HCT116 (cell line): ENCODE measurements around the gene AURKA.

Experiments
- ATF3 ChIP-seq: IDR thresholded peaks from 2 replicates; pipeline ENCODE4 v1.6.1; 2012
- CTCF ChIP-seq, 3 experiments: fragments of 200-600 bp in 1 of 3; sonication (generic) in 1 of 3; IDR thresholded peaks in 2 of 3; conservative IDR thresholded peaks in 1 of 3; 2 replicates each; pipeline ENCODE4 v1.5.1; 2012 to 2017; ENCODE audit warnings: low read depth in 2 of 3, low read length in 2 of 3, antibody characterized with exemption in 1 of 3, borderline replicate concordance in 1 of 3, control low read depth in 1 of 3, mild to moderate bottlenecking in 1 of 3, mixed read lengths in 1 of 3, mixed run types in 1 of 3, moderate library complexity in 1 of 3; ENCODE audit not compliant: insufficient read depth in 1 of 3
- EZH2phosphoT487 ChIP-seq: fragments of 200-600 bp; IDR thresholded peaks from 2 replicates; pipeline ENCODE4 v1.6.1; 2018; ENCODE audit warnings: antibody characterized with exemption, borderline replicate concordance
- JUND ChIP-seq: IDR thresholded peaks from 2 replicates; pipeline ENCODE4 v1.6.1; 2012
- POLR2A ChIP-seq: IDR thresholded peaks from 2 replicates; pipeline ENCODE4 v1.7.0; 2011; ENCODE audit warnings: borderline replicate concordance; ENCODE audit not compliant: insufficient read depth, insufficient read length; ENCODE audit errors: extremely low read depth
- POLR2AphosphoS5 ChIP-seq: IDR thresholded peaks from 2 replicates; pipeline ENCODE4 v1.6.1; 2011; ENCODE audit warnings: mild to moderate bottlenecking, low read depth, low read length, moderate library complexity
- SIN3A ChIP-seq: IDR thresholded peaks from 2 replicates; pipeline ENCODE4 v1.6.1; 2012; ENCODE audit warnings: low read depth
- YY1 ChIP-seq: IDR thresholded peaks from 2 replicates; pipeline ENCODE4 v1.6.1; 2011; ENCODE audit warnings: low read length, low read depth, moderate library complexity, mild to moderate bottlenecking; ENCODE audit not compliant: insufficient replicate concordance; ENCODE audit errors: extremely low read depth
- ZBTB33 ChIP-seq: IDR thresholded peaks from 2 replicates; pipeline ENCODE4 v1.6.1; 2011; ENCODE audit warnings: mild to moderate bottlenecking, low read length, moderate library complexity; ENCODE audit not compliant: insufficient replicate concordance; ENCODE audit errors: extremely low read depth
- ZFX ChIP-seq: fragments of 450-650 bp; IDR thresholded peaks from 2 replicates; pipeline ENCODE4 v1.6.1; 2017
- ZNF274 ChIP-seq: fragments of 200-500 bp; sonication (Bioruptor generic); IDR thresholded peaks from 2 replicates; pipeline ENCODE4 v1.6.1; 2014; ENCODE audit warnings: mild to moderate bottlenecking, low read depth, low read length, inconsistent platforms

- TF ChIP-seq POLR2A (no peak), CTCF (IDR thresholded peaks at IDR 0.05 in 2 of 3, conservative IDR thresholded peaks at IDR 0.05 in 1 of 3; ENCODE audit: borderline replicate concordance in 1 of 3, insufficient read depth in 1 of 3, low read depth in 2 of 3, low read length in 2 of 3) (no peak), POLR2AphosphoS5 (no peak), JUND (no peak), ZFX (no peak), ZBTB33 (no peak), ATF3 (no peak), ZNF274 (no peak), EZH2phosphoT487 (no peak), YY1 (no peak), SIN3A (no peak)
These were observed 17.5 kb upstream of the AURKA start for GRCh38 chr20:56409521-56409920.
